GM12801 (cell line): Measurements from ENCODE around the gene AGMAT.

Source experiments
- CTCF ChIP-seq: IDR thresholded peaks from one replicate; pipeline ENCODE4 v1.5.1; 2011; ENCODE audit warnings: control low read depth; ENCODE audit not compliant: insufficient read length; ENCODE audit errors: extremely low read depth

AGMAT gene

GRCh38 chr1:15543589-15544568 lies 41.0 kb downstream of the AGMAT start:
- no peak for TF ChIP-seq CTCF

GRCh38 chr1:15543251-15543588 lies 41.6 kb downstream of the AGMAT start:
- TF ChIP-seq CTCF: no peak

GRCh38 chr1:15542388-15543250 lies 42.2 kb downstream of the AGMAT start:
- TF ChIP-seq CTCF: no peak

- no peak for TF ChIP-seq CTCF
These were observed 43.5 kb downstream of the AGMAT start for GRCh38 chr1:15541231-15541792.

- no peak for TF ChIP-seq CTCF
These were observed 44.7 kb downstream of the AGMAT start for GRCh38 chr1:15540186-15540585.

GRCh38 chr1:15538771-15539170 lies 46.1 kb downstream of the AGMAT start:
- TF ChIP-seq CTCF: no peak

GRCh38 chr1:15531682-15532081 lies 53.2 kb downstream of the AGMAT start:
- TF ChIP-seq CTCF: no peak
